Measurements from ENCODE around the gene MBD2. TPM values are rescaled to one million over a fixed set of nuclear protein-coding genes. Genes with fewer than 3 reads are reported as not detected.

Gene MBD2
- total and polyA plus RNA-seq, 2 donors, result 61.4 to 68.5 TPM

DNA sequence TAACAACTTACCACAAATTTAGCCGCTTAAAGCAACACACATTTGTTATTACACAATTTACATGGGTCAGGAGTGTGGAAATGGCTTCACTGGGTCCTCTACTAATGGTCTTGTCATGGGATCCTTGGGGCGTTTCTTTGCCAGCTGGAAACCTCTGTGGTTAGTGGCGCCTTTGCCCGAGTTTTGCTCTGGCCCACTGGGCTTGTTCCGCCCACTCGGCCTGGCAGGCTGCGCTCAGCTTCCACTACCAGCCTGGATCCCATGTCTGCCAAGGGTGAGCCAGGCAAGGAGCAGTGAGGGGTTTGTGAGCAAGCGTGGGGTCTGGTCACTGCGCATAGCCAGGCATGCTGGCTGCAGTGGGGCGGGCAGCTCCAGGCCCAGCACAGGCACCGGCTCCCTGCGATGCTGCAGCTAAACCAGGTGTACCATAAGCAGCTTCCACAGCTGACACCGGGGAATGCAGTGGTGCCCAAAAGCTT is 16.2 kb upstream of the MBD2 start:
- DNase-seq (ENCODE audit: low read depth in 6 of 9, low spot score in 9 of 9), result no peak
- no peak overlapping the region for H3K27ac ChIP-seq (ENCODE audit: low read depth in 1 of 2, low read length in 1 of 2)
- no peaks in the 10 kb centered on the region for H3K36me3 ChIP-seq (ENCODE audit: control insufficient read depth in 2 of 2, insufficient read depth in 2 of 2, low read length in 1 of 2)
- no peak overlapping the region for H3K4me3 ChIP-seq (ENCODE audit: low read length in 2 of 2)
- no peaks in the 10 kb centered on the region for H3K27me3 ChIP-seq (ENCODE audit: control insufficient read depth in 2 of 2, insufficient read depth in 1 of 2, low read length in 1 of 2)
- H3K4me1 ChIP-seq (ENCODE audit: control insufficient read depth in 2 of 2, insufficient read depth in 2 of 2, low read length in 2 of 2), result peaks cover 0 to 2% of the 10 kb centered on the region in 2 donors
- 95% methylated on average over 13 of the region's 13 CpGs for WGBS
- H3K9me3 ChIP-seq (ENCODE audit: control insufficient read depth in 2 of 2, insufficient read depth in 1 of 2, low read length in 1 of 2), result peaks cover 0 to 4% of the 10 kb centered on the region in 2 donors

DNA sequence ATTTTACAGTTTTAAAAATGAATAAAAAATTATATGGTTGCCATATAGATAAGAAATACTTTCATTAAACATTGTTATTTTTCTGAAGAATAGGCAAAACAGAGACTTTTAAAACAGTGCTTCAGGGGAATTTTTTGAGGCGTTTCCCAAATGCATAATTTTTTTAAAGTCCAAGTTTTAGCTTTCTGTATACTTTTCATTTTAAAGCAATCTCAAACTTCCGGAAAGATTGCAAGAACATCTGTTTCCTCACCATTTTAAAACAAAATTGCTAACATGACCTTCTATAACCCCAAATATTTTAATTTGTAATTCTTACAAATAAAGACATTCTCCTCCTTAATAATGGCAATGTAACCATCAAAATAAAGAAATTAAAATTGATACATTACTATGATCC is 15.1 kb upstream of the MBD2 start:
- 10% methylated on average over 2 of the region's 2 CpGs for WGBS
- no peaks in the 10 kb centered on the region for H3K36me3 ChIP-seq (ENCODE audit: control insufficient read depth in 2 of 2, insufficient read depth in 2 of 2, low read length in 1 of 2)
- no peaks in the 10 kb centered on the region for H3K27me3 ChIP-seq (ENCODE audit: control insufficient read depth in 2 of 2, insufficient read depth in 1 of 2, low read length in 1 of 2)
- no peak overlapping the region for H3K4me3 ChIP-seq (ENCODE audit: low read length in 2 of 2)
- H3K4me1 ChIP-seq (ENCODE audit: control insufficient read depth in 2 of 2, insufficient read depth in 2 of 2, low read length in 2 of 2), result peaks cover 0 to 2% of the 10 kb centered on the region in 2 donors
- DNase-seq (ENCODE audit: low read depth in 6 of 9, low spot score in 9 of 9), result no peak
- H3K9me3 ChIP-seq (ENCODE audit: control insufficient read depth in 2 of 2, insufficient read depth in 1 of 2, low read length in 1 of 2), result peaks cover 0 to 4% of the 10 kb centered on the region in 2 donors
- H3K27ac ChIP-seq (ENCODE audit: low read depth in 1 of 2, low read length in 1 of 2), result no peak overlapping the region

DNA sequence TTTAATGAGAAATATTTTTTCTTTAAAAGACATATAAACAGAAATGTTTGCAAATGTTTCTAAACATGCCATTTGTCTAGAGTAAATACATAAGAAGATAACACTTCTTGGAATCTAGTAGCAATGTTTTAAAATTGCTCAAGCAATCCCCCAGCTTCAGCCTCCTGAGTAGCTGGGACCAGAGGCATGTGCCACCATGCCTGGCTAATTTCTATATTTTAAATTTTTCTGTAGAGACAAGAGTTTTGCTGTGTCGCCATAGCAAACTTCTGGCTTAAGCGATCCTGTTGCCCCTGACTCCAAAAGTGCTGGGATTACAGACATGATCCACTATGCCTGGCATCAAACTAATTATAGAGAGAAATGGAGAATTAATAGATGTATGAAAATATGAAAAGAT is 14.6 kb upstream of the MBD2 start:
- 81% methylated on average over 2 of the region's 2 CpGs for WGBS

DNA sequence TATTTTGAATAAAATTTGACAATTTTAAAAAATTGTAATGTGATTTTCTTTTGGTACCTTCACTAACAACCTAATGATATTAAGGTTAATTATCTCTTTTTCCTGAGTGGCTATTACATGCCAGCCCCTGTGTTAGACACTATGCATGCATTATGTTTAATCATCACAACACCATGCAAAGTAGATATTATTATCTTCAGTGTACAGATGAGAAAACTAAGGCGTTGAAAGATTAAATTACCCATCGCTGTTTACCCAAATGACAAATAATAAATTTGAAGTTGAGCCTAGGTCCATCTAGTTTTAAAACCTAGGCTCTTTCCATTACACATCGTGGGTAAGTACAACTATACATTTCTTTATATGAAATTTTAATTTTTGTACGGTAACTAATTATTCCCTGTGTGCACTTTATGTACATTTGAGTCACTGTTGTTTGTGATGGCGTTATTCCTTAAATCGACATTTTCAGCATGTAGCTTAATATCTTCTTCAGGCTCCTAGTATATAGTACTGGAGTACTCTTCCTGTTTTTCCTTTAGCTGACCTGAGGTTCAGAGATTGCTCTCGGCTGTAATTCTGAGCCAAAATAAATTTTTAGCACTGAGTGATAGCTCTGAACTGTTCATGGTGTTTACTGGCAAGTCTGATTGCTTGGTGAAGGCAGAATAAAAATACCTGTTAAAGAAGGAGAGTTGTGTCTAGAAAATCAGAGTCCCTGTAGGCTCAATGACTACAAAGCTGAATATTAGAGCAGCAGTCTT is 13.9 kb upstream of the MBD2 start:
- Histone ChIP-seq H3K27me3 (ENCODE audit: control insufficient read depth in 2 of 2, insufficient read depth in 1 of 2, low read length in 1 of 2) (no peaks in the 10 kb centered on the region), H3K9me3 (ENCODE audit: control insufficient read depth in 2 of 2, insufficient read depth in 1 of 2, low read length in 1 of 2) (peaks cover 0 to 4% of the 10 kb centered on the region in 2 donors), H3K4me1 (ENCODE audit: control insufficient read depth in 2 of 2, insufficient read depth in 2 of 2, low read length in 2 of 2) (peaks cover 0 to 2% of the 10 kb centered on the region in 2 donors), H3K36me3 (ENCODE audit: control insufficient read depth in 2 of 2, insufficient read depth in 2 of 2, low read length in 1 of 2) (no peaks in the 10 kb centered on the region), H3K4me3 (ENCODE audit: low read length in 2 of 2) (no peak overlapping the region), H3K27ac (ENCODE audit: low read depth in 1 of 2, low read length in 1 of 2) (no peak overlapping the region)
- DNase-seq (ENCODE audit: low read depth in 6 of 9, low spot score in 9 of 9), result no peak
- WGBS, result 94% methylated on average over 7 of the region's 7 CpGs

More for the DNA sequence above, 14.6 kb upstream of the MBD2 start:
- H3K4me1 ChIP-seq (ENCODE audit: control insufficient read depth in 2 of 2, insufficient read depth in 2 of 2, low read length in 2 of 2), result peaks cover 0 to 2% of the 10 kb centered on the region in 2 donors
- no peaks in the 10 kb centered on the region for H3K27me3 ChIP-seq (ENCODE audit: control insufficient read depth in 2 of 2, insufficient read depth in 1 of 2, low read length in 1 of 2)
- no peak for DNase-seq (ENCODE audit: low read depth in 6 of 9, low spot score in 9 of 9)
- no peaks in the 10 kb centered on the region for H3K36me3 ChIP-seq (ENCODE audit: control insufficient read depth in 2 of 2, insufficient read depth in 2 of 2, low read length in 1 of 2)
- H3K27ac ChIP-seq (ENCODE audit: low read depth in 1 of 2, low read length in 1 of 2), result no peak overlapping the region
- peaks cover 0 to 4% of the 10 kb centered on the region in 2 donors for H3K9me3 ChIP-seq (ENCODE audit: control insufficient read depth in 2 of 2, insufficient read depth in 1 of 2, low read length in 1 of 2)
- H3K4me3 ChIP-seq (ENCODE audit: low read length in 2 of 2), result no peak overlapping the region

DNA sequence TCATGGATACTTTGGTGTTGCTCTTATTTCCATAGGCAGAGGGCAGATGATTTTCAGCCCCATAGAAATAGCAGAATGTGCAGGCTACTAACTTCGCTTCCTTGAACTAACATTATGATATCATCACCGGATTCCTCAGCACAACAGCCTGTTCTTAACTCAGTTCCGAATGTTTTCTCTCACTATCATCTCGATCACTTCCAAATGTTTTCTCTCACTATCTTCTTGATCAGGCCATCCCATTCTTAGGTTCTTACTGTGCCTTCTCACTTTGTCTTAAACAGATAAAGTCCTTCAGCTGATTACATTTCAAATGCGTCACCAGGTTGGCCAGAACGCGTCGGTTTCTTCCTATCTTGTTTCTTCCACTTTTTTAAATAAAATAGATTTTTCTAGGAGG is 11.4 kb upstream of the MBD2 start:
- WGBS, result 98% methylated on average over 8 of the region's 8 CpGs
- Histone ChIP-seq H3K27ac (ENCODE audit: low read depth in 1 of 2, low read length in 1 of 2) (no peak overlapping the region), H3K4me1 (ENCODE audit: control insufficient read depth in 2 of 2, insufficient read depth in 2 of 2, low read length in 2 of 2) (peaks cover 0 to 2% of the 10 kb centered on the region in 2 donors), H3K4me3 (ENCODE audit: low read length in 2 of 2) (no peak overlapping the region), H3K27me3 (ENCODE audit: control insufficient read depth in 2 of 2, insufficient read depth in 1 of 2, low read length in 1 of 2) (no peaks in the 10 kb centered on the region), H3K9me3 (ENCODE audit: control insufficient read depth in 2 of 2, insufficient read depth in 1 of 2, low read length in 1 of 2) (no peaks in the 10 kb centered on the region), H3K36me3 (ENCODE audit: control insufficient read depth in 2 of 2, insufficient read depth in 2 of 2, low read length in 1 of 2) (no peaks in the 10 kb centered on the region)
- DNase-seq (ENCODE audit: low read depth in 6 of 9, low spot score in 9 of 9), result no peak

DNA sequence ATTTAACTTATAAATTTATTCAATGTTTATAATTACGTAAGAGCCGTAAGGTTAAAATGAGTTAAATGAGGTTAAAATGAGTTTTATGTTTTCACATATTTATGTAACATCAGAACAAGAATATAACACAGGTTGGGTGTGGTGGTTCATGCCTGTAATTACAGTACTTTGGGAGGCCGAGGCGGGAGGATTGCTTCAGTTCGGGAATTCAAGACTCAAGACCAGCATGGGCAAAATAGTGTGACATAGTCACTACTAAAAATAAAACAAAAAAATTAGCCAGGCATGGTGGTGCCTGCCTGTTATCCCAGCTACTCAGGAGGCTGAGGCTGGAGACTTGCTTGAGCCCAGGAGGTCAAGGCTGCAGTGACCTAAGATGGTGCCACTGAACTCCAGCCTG is 9.3 kb upstream of the MBD2 start:
- H3K4me3 ChIP-seq (ENCODE audit: low read length in 2 of 2), result no peak overlapping the region
- no peak for DNase-seq (ENCODE audit: low read depth in 6 of 9, low spot score in 9 of 9)
- H3K36me3 ChIP-seq (ENCODE audit: control insufficient read depth in 2 of 2, insufficient read depth in 2 of 2, low read length in 1 of 2), result no peaks in the 10 kb centered on the region
- no peaks in the 10 kb centered on the region for H3K27me3 ChIP-seq (ENCODE audit: control insufficient read depth in 2 of 2, insufficient read depth in 1 of 2, low read length in 1 of 2)
- H3K4me1 ChIP-seq (ENCODE audit: control insufficient read depth in 2 of 2, insufficient read depth in 2 of 2, low read length in 2 of 2), result no peaks in the 10 kb centered on the region
- no peak overlapping the region for H3K27ac ChIP-seq (ENCODE audit: low read depth in 1 of 2, low read length in 1 of 2)
- no peaks in the 10 kb centered on the region for H3K9me3 ChIP-seq (ENCODE audit: control insufficient read depth in 2 of 2, insufficient read depth in 1 of 2, low read length in 1 of 2)
- 98% methylated on average over 5 of the region's 5 CpGs for WGBS

DNA sequence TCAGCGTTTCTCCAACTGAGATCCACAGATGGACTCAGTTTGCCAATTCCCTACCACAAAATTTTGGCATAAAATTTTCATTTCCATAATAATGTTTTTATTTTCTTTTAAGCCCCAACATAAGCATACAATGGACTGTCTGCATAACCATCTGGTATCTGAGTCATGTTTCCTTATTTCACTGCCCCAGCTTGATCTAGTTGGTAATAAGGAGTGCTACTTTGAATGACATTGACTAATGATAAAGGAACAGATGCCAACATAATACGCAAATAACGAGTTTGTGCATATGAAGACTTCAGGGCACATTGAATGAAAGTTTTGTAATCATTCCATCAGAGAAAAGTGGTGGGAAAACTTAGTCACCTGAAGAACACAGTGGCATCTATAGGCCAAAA is 8.8 kb upstream of the MBD2 start:
- DNase-seq (ENCODE audit: low read depth in 6 of 9, low spot score in 9 of 9), result no peak
- H3K36me3 ChIP-seq (ENCODE audit: control insufficient read depth in 2 of 2, insufficient read depth in 2 of 2, low read length in 1 of 2), result no peaks in the 10 kb centered on the region
- no peaks in the 10 kb centered on the region for H3K4me1 ChIP-seq (ENCODE audit: control insufficient read depth in 2 of 2, insufficient read depth in 2 of 2, low read length in 2 of 2)
- WGBS, result 97% methylated on average over 3 of the region's 3 CpGs
- no peak overlapping the region for H3K27ac ChIP-seq (ENCODE audit: low read depth in 1 of 2, low read length in 1 of 2)
- H3K9me3 ChIP-seq (ENCODE audit: control insufficient read depth in 2 of 2, insufficient read depth in 1 of 2, low read length in 1 of 2), result no peaks in the 10 kb centered on the region
- no peaks in the 10 kb centered on the region for H3K27me3 ChIP-seq (ENCODE audit: control insufficient read depth in 2 of 2, insufficient read depth in 1 of 2, low read length in 1 of 2)
- no peak overlapping the region for H3K4me3 ChIP-seq (ENCODE audit: low read length in 2 of 2)

DNA sequence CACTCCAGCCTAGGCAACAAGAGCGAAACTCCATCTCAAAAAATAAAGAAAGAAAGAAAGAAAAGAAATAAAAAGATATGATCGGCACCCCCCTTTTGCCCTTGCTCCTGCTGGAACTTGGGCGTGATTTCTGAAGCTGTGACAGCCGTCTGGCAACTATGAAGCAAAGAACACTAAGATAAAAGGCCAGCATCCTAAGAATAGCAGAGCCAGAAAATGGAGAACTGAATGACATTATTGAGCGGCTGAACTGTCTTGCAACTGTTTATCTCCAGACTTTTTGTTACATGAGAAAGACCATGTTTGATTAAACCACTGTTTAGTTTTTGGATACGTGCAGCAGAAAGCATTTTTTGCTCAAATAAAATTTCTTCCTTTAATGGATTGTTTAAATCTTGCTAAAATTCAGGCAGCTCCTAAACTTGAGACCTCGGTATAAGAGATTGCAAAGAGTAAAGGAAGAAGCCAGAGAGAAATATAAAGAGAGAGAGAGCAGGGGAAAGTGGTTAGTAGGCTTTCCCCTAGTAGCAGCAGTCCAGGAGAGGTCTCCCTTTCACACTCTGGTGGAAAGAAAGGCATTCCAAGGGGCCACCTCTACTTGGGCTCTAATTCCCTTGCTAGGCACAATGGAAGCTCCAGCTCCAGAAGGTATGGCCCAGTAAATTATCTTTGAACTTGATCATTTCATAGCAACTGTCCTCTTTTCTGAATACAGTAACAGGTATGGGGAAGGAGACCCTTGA is 8.2 kb upstream of the MBD2 start:
- Histone ChIP-seq H3K27ac (ENCODE audit: low read depth in 1 of 2, low read length in 1 of 2) (no peak overlapping the region), H3K4me1 (ENCODE audit: control insufficient read depth in 2 of 2, insufficient read depth in 2 of 2, low read length in 2 of 2) (no peaks in the 10 kb centered on the region), H3K9me3 (ENCODE audit: control insufficient read depth in 2 of 2, insufficient read depth in 1 of 2, low read length in 1 of 2) (no peaks in the 10 kb centered on the region), H3K4me3 (ENCODE audit: low read length in 2 of 2) (no peak overlapping the region), H3K36me3 (ENCODE audit: control insufficient read depth in 2 of 2, insufficient read depth in 2 of 2, low read length in 1 of 2) (no peaks in the 10 kb centered on the region), H3K27me3 (ENCODE audit: control insufficient read depth in 2 of 2, insufficient read depth in 1 of 2, low read length in 1 of 2) (no peaks in the 10 kb centered on the region)
- no peak for DNase-seq (ENCODE audit: low read depth in 6 of 9, low spot score in 9 of 9)
- WGBS, result 99% methylated on average over 7 of the region's 7 CpGs

DNA sequence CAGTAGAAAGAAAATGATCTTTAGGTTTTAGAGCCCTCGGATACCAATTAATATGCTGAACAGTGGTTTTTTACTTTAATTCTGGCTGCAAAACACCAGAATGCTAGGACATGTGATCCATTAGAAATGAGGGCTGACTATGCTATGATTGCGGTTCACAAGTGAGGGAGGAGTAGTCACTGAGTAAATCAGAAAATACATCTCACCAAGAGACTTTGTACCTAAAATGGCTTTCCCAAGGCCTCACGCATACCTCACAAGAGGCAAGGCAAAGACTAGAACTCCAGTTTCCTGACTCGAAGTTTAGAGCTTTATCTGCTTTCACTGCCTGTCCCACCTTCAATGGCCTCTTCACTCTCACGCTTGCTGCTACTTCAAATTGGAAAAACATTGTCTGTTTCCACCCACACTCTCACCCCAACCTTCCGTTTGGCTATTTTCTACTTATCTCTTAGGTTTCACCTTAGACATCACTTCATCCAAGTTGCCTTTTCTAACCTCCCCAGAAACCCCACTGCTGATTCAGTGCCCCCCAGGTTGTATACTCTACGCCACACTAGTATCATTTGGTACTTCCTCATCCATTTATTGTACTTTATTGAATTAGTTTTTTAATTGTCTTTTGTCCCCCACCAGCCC is 5.1 kb upstream of the MBD2 start:
- no peaks in the 10 kb centered on the region for H3K27me3 ChIP-seq (ENCODE audit: control insufficient read depth in 2 of 2, insufficient read depth in 1 of 2, low read length in 1 of 2)
- DNase-seq (ENCODE audit: low read depth in 6 of 9, low spot score in 9 of 9), result no peak
- H3K4me3 ChIP-seq (ENCODE audit: low read length in 2 of 2), result no peak overlapping the region
- peaks cover 0 to 4% of the 10 kb centered on the region in 2 donors for H3K4me1 ChIP-seq (ENCODE audit: control insufficient read depth in 2 of 2, insufficient read depth in 2 of 2, low read length in 2 of 2)
- 96% methylated on average over 7 of the region's 7 CpGs for WGBS
- H3K36me3 ChIP-seq (ENCODE audit: control insufficient read depth in 2 of 2, insufficient read depth in 2 of 2, low read length in 1 of 2), result no peaks in the 10 kb centered on the region
- H3K27ac ChIP-seq (ENCODE audit: low read depth in 1 of 2, low read length in 1 of 2), result no peak overlapping the region
- H3K9me3 ChIP-seq (ENCODE audit: control insufficient read depth in 2 of 2, insufficient read depth in 1 of 2, low read length in 1 of 2), result no peaks in the 10 kb centered on the region

Measured in thymus (tissue), 11 donors.